HG02610 (cell line): ENCODE measurements around the gene ALPI.

ENCODE experiments used
- ATAC-seq: cut with Tn5 transposase; IDR thresholded peaks from one replicate; pipeline ENCODE4 v1.9.1; 2021; ENCODE audit warnings: mild to moderate bottlenecking, moderate library complexity; ENCODE audit not compliant: unreplicated experiment

The ALPI gene

GRCh38 chr2:232495292-232495691 is 39.3 kb downstream of the ALPI start:
- no peak for ATAC-seq

GRCh38 chr2:232496501-232497270 is 40.7 kb downstream of the ALPI start:
- ATAC-seq = no peak

- ATAC-seq = no peak
These were observed 41.4 kb downstream of the ALPI start for GRCh38 chr2:232497348-232497747.

GRCh38 chr2:232498452-232498851 is 42.5 kb downstream of the ALPI start:
- no peak for ATAC-seq

GRCh38 chr2:232501331-232501771 is 45.4 kb downstream of the ALPI start:
- ATAC-seq = no peak

GRCh38 chr2:232501794-232502390 is 45.9 kb downstream of the ALPI start:
- ATAC-seq = no peak

GRCh38 chr2:232502511-232502910 is 46.6 kb downstream of the ALPI start:
- no peak for ATAC-seq

- no peak for ATAC-seq
These were observed 47.2 kb downstream of the ALPI start for GRCh38 chr2:232502911-232503808.

GRCh38 chr2:232503809-232504323 is 47.9 kb downstream of the ALPI start:
- no peak for ATAC-seq

GRCh38 chr2:232504438-232504837 is 48.5 kb downstream of the ALPI start:
- no peak for ATAC-seq

- no peak for ATAC-seq
These were observed 49.9 kb downstream of the ALPI start for GRCh38 chr2:232505856-232506255.

- ATAC-seq = no peak
These were observed 50.8 kb downstream of the ALPI start for GRCh38 chr2:232506709-232507108.

GRCh38 chr2:232508251-232508650 is 52.3 kb downstream of the ALPI start:
- ATAC-seq = no peak
